ENCODE data around the gene KHNYN. TPM values are rescaled to one million over a fixed set of nuclear protein-coding genes. Genes with fewer than 3 reads are reported as not detected.

The KHNYN gene
- total RNA-seq, 1 donor from 2014 or later: 57.6 TPM

DNA sequence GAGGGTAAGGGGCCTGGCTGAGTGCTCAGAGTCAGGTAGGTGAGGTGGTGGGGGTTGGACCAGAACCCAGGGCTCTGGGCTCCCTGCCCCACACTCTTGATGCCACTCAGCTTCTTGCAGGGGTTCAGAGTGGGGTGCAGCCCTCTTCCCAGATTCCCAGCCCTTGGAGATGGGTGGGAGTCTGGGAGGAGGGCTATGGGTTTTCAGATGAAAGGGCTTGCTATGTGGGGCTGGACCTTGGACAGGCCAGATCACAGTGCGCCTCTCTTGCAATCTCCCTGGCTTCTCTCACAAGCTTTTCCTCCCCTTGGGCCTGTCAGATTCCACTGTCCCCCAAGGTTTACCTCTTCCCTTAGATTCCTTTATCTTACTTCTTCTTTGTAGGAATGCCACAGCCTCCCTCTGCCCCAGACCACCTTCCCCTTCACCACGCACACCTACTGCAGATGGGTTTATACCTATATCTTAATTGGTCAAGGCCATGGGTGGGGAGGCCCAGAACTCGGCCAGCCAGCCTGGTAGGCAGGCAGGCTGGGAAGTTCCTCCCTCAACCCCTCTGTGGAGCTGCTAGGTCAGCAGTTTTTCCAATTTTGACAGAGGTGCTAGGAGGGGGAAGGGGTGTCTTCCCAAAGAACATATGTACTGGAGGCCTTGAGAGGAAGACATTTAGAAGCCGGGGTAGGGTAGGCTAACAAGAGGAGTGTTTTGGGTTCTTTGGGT lies 29.6 kb upstream of the KHNYN start:
- DNase-seq (ENCODE audit: extremely low read depth, low read depth, low spot score): no peak

DNA sequence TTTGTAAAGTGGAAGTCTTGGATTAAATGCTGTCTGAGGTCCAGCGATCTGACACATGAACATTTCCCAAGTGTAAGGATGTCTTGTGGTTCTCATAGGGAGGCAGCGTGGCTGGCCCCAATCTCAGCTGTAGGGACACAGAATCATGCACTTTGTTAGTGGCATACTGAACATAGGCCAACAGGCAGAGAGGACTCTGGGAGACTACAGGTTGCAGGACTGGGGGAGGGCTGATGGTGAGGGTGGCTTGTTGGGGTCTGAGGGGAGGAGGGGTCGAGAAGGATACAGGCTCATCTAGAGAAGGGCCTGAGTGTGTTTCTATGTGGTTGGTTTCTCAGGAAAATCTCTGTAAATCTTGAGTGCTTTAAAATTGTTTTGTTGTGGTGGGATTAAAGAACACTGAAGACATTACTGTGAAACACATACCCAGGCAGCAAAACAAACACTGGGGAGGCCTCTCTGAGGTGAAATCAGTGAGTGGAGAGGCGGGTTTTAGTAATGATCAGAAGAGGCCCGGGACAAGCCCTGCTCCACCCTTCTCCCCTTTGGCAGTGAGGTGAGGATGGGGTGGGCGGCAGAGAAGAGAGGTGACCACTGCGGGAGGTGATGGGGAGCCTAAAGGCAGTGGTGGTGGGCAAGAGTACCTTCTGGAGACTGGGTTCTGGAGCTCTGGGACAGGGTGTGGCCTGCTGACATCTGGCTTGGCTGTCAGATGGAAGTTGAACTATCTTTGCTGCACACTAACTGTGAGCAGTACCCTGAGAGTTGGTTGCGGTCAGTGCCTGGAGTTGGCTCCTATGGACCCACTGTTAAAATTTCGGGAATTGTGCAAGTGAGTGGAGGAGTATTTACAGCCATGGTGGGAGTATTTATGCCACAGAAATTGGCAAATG lies 27.7 kb upstream of the KHNYN start:
- no peak for DNase-seq (ENCODE audit: extremely low read depth, low read depth, low spot score)

DNA sequence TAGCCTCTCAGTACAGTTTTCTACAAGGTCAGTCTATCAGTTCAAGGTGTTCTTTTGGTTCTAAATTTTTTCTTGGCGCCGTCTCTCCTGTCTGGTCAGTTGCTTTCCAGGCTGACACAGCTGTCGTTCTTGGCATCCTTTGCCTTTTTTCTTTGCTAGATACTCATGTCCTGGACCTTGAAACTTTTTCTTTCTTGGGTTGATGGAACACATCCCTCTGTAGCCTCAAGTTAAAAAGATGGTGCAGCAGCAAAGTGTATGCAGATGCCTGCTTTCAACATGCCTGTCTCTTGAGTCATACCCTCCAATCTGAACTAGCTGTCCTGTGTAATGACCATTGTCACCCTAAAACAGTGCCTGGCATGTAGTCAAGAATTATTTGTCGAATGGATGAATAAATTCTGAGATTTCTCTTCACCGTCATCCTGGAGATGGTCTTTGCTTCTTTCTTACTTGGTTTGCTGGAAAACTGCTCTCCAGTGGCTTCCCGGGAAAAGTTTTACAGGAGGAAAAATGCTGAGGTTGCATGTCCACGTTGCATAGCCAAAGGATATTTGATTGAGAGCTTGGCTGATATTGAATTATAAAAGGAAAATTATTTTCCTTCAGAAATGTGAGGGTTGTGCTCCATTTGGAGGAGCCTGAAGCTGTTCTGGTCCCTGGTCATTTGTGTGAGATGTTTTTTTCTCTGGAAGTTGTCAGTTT lies 26.3 kb upstream of the KHNYN start:
- no peak for DNase-seq (ENCODE audit: extremely low read depth, low read depth, low spot score)

DNA sequence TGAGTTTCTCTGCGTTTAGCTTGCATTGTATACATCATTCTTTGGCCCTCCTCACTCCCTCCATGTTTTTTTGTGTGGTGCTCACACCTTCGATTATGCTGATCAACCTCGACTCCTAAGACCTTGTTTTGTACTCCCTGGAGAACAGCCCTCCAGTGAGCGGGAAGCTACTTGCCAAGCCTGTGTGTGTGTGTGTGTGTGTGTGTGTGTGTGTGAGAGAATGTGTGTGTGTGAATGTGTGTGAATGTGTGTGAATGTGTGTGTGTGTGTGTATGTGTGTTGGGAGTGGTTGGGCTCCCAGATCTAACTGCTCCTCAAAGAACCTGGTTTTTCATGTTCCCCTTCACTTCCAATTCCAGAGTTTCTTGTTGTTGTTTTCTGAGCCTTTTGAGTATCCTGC lies 24.9 kb upstream of the KHNYN start:
- DNase-seq (ENCODE audit: extremely low read depth, low read depth, low spot score): no peak

DNA sequence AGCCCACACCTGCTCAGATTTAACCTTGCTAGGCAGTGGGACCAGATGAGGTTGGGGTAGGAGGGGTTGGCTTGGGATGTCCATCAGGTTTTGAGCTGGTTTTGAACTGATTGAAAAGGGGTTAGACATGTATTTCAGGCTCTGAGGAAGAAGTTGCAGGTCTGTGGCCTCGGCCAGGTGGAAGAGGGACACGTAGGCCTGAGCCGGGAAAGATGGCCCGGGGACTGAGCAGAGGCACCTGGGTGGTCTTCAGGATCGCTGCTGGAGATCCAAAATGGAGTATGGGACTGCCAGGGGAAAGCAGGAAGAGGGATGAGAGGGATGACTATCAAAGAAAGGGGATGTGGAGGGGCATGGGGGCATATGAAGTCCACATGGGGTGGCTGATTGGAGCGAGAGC lies 23.3 kb upstream of the KHNYN start:
- no peak for DNase-seq (ENCODE audit: extremely low read depth, low read depth, low spot score)

DNA sequence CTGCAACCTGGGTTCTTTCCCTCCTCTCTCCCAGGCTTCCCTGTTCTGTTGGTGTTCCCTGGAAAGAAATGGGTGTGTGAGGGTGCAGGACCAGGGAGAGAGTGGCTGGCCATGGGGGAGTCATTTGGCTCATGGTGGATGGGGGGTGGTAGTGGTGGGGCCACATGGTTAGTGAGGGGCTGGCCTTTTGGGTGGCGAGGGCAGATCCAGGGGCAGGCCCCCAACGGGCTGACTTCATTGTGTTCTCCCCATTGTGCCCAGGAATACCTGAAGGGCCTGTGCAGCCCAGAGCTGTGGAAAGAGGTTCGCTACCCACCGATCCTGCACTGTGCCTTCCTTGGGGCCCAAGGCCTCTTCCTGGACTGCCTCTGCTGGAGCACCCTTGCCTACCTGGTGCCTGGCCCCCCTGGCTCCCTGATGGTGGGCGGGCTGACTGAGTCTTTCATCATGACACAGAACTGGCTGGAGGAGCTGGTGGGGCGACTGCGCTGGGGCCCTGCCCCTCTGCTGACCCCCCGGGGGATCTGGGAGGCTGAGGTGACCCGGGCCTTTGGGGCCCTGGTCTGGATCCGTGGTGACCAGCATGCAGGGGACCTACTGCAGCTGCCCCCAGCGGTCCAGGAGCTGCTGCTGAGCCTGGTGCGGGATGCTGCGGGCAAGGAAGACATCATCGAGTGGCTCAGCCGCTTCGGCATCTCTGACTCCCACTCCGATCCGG lies 22.0 kb upstream of the KHNYN start:
- DNase-seq (ENCODE audit: extremely low read depth, low read depth, low spot score): no peak

DNA sequence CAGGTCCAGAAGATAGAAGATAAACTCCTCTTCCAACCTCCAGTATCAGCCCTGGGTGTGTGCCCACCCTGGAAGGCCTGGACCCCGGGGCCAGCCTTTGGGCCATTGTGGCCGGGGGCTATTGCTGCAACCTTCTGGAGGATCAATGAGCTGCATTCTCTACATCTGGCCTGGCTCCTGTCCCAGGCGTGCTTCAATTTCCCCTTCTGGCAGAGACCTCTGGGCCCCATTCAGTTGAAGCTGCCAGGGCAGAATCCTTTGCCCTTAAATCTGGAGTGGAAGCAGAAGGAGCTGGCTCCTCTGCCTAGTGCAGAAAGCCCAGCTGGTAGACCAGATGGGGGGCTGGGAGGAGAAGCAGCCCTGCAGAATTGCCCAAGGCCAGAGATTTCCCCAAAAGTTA lies 21.0 kb upstream of the KHNYN start:
- DNase-seq (ENCODE audit: extremely low read depth, low read depth, low spot score): no peak

DNA sequence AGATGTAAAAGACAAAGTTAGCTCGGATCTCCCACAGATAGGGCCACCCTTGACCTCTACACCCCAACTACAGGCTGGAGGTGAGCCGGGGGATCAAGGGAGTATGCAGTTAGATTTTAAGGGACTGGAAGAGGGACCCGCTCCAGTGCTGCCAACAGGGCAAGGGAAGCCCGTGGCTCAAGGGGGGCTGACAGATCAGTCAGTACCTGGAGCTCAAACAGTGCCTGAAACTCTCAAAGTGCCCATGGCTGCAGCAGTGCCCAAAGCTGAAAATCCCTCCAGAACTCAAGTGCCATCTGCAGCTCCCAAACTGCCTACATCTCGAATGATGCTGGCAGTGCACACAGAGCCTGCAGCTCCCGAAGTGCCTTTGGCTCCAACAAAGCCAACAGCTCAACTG lies 20.6 kb upstream of the KHNYN start:
- DNase-seq (ENCODE audit: extremely low read depth, low read depth, low spot score): no peak

DNA sequence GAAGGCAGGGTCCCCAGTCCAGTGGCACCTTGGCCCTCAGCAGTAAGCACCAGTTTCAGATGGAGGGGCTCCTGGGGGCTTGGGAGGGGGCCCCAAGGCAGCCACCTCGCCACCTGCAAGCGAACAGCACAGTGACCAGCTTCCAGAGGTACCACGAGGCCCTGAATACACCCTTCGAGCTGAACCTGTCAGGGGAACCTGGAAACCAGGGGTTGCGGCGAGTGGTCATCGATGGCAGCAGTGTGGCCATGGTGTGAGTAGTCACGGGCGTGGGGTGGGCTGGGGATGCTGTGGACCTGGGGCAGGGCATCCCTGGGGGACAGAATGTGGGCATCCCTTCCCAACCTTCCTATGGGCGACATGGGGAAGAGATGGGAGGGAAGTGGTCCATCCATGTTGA lies 19.8 kb upstream of the KHNYN start:
- DNase-seq (ENCODE audit: extremely low read depth, low read depth, low spot score): no peak

DNA sequence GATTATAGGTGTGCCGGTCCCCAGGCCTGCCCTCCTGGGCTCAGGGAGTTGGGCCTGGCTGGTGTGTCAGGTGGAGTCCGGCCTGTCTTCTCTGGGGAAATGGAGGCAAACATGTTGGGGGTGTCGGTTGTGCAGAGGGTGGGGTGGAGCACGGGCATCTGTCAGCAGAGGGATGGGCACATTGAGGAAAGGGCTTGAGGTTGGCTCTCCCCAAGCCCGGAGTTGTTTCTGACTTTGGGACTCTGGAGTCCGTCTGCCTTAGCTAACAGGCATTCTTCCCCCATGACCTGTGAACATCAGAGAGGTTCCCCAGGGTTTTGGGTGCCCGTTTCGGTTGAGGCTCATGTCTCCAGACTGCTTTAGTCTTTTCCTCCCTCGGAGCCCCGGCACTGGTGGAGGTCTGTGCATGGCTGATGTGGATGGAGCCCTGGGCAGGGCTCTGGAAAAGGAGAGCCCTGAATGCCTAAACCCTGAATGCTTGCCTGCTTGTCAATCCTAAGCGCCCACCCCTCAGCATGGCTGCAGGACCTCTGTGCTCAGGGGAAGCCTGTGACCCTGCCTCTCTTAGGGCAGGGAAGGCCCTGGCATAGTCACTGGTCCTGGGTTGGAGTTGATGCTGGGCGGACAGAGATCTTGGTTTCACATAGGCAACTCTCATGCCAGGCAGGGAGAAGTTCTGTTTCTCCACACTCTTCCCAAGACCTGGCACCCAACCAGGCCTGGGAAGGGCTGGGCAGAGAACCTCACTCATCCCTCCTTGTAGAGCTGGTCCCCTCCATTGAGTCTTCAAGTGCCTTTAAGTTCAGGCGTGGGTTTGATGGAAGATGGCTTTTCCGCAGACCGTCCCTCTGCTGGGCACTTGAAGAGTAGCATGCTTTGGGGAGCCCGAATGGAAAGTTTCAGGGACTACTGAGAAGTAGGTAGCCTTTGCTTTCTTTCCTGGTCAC lies 18.0 kb upstream of the KHNYN start:
- DNase-seq (ENCODE audit: extremely low read depth, low read depth, low spot score): no peak

DNA sequence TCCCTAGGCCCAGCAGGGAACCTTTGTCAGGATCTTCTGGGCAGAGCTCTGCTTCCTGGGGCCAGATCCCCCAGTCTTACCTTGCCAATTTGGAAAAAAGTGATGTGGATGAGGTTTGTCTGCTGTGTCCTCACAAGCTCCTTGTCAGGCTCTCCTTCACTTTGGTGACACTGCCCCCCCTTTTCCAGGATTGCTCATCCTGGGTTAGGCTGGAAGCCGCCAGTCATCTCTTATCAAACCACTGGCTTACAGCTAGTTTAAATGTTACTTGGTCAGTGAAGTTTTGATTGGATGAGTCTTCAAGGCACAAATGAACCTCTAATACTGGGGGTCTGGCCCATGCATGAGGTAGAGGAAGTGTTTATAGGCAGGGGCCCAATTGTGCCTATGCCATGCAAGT lies 15.7 kb upstream of the KHNYN start:
- DNase-seq (ENCODE audit: extremely low read depth, low read depth, low spot score): no peak

DNA sequence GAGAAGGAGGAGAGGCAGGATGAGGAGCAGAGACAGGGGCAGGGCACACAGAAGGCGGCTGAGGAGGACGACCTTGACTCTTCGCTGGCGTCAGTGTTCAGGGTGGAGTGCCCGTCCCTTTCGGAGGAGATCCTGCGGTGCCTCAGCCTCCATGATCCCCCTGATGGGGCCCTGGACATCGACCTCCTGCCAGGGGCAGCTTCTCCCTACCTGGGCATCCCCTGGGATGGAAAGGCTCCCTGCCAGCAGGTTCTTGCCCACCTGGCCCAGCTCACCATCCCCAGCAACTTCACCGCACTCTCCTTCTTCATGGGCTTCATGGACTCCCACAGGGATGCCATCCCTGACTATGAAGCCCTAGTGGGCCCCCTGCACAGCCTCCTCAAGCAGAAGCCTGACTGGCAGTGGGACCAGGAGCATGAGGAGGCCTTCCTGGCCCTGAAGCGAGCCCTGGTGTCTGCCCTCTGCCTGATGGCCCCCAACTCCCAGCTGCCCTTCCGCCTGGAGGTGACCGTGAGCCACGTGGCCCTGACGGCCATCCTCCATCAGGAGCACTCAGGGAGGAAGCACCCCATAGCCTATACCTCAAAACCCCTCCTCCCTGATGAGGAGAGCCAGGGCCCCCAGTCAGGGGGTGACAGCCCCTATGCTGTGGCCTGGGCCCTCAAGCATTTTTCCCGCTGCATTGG lies 14.9 kb upstream of the KHNYN start:
- no peak for DNase-seq (ENCODE audit: extremely low read depth, low read depth, low spot score)

DNA sequence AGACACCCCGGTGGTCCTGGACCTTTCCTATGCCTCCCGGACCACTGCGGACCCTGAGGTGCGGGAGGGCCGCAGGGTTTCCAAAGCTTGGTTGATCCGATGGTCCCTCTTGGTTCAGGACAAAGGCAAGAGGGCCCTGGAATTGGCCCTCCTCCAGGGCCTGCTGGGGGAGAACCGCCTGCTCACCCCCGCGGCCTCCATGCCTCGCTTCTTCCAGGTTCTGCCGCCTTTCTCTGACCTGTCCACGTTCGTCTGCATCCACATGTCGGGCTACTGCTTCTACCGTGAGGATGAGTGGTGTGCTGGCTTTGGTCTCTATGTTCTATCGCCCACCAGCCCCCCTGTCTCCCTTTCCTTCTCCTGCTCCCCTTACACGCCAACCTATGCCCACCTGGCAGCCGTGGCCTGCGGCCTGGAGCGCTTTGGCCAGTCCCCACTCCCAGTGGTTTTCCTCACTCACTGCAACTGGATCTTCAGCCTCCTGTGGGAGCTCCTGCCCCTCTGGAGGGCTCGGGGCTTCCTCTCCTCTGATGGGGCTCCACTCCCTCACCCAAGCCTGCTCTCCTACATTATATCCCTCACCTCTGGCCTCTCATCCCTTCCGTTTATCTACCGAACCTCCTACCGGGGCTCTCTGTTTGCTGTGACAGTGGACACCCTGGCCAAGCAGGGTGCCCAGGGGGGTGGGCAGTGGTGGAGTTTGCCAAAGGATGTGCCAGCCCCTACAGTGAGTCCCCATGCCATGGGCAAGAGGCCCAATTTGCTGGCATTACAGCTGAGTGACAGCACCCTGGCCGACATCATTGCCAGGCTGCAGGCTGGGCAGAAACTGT lies 14.1 kb upstream of the KHNYN start:
- DNase-seq (ENCODE audit: extremely low read depth, low read depth, low spot score): no peak

DNA sequence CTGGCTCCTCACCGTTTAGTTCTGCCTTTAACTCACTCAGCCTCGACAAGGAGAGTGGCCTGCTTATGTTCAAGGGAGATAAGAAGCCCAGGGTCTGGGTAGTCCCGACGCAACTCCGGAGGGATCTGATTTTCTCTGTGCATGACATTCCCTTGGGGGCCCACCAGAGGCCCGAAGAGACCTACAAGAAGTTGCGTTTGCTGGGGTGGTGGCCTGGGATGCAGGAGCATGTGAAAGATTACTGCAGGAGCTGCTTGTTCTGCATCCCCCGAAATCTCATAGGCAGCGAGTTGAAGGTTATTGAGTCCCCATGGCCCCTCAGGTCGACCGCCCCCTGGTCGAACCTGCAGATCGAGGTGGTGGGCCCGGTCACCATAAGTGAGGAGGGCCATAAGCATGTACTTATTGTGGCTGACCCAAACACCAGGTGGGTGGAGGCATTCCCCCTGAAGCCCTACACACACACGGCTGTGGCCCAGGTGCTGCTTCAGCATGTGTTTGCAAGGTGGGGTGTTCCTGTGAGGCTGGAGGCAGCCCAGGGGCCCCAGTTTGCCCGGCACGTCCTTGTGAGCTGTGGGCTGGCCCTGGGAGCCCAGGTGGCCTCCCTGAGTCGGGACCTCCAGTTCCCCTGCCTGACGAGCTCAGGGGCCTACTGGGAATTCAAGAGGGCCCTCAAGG lies 13.4 kb upstream of the KHNYN start:
- no peak for DNase-seq (ENCODE audit: extremely low read depth, low read depth, low spot score)

DNA sequence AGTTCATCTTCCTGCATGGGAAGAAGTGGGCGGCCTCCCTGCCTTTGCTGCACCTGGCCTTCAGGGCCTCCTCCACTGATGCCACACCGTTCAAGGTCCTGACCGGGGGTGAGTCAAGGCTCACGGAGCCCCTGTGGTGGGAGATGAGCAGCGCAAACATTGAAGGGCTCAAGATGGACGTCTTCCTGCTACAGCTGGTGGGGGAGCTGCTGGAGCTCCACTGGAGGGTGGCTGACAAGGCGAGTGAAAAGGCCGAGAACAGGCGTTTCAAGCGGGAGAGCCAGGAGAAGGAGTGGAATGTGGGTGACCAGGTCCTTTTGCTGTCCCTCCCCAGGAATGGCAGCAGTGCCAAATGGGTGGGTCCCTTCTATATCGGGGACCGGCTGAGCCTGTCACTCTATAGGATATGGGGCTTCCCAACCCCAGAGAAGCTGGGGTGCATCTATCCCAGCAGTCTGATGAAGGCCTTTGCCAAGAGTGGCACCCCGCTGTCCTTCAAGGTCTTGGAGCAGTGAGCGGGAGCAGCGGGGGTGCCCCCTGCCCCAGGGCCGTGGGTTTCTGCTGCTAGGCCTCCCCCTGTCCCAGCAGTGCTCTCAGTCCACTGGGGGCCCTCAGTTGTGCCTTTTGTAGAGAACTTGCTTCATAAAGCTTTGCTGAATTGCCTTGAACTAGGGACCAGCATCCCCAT lies 12.7 kb upstream of the KHNYN start:
- no peak for DNase-seq (ENCODE audit: extremely low read depth, low read depth, low spot score)

DNA sequence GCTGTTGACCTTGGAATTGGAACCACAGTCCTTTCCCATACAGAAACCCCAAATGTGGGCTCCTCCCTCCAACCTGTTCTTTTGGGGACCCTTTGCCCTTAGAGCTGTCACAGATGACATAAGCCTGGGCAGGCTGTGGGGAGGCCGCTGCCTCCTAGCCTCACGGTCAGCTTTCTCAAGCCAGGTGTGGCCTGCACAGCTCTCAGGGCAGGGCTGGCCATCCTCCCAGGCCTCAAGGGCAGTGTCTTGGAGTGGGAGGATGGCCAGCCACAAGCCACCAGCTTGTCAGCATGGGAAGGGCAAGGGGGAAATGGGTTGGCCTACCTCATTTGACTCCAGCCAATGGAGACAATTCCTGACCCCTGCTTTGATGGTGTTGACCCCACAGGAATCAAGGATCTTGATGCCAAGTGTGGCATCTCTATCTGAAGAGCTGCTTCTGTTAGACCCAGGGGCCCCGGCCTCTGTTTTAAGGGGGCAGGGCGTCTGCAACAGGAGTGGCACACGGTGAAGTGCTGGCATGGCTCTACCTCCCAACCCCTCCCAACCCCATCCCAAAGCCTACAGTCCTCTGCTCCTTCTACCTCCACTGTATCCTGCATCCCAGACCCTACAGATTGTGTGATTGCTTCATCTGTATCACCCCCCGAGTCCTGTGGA lies 11.8 kb upstream of the KHNYN start:
- DNase-seq (ENCODE audit: extremely low read depth, low read depth, low spot score): no peak

DNA sequence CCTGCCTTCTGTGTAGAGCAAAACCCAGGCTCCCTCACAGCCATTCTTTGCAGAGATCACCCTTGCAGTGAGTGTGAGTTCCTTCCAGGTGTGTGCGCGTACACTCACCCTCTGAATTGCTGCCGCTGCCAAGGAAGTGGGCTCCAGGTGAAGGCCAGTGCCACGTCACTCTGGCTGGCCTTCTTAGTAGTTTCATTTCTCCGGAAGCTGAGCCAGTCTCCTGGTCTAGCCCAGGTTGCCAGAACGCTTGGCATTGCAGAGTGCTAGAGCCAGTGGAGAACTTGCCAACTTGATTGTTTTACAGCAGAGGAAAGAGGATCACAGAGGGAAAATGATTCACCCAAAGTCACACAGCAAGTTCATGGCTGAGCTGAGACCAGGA lies 11.3 kb upstream of the KHNYN start:
- no peak for DNase-seq (ENCODE audit: extremely low read depth, low read depth, low spot score)

Data from glomerular endothelial cell (primary cell).